NT2/D1 (cell line): ENCODE data around the gene FLRT1.
A peak's percentile ranks its signal among the peaks of the same experiment; 100 is the strongest.

ENCODE experiments used
- DNase-seq: peaks from one replicate; pipeline ENCODE4 v3.0.0-alpha.2; 2011; ENCODE audit warnings: low read depth, low spot score
- H3K27me3 ChIP-seq: 2 replicates; pipeline ENCODE4 v1.6.0; 2011; ENCODE audit warnings: mild to moderate bottlenecking; ENCODE audit not compliant: insufficient read length, insufficient read depth
- H3K36me3 ChIP-seq: 2 replicates; pipeline ENCODE4 v1.6.1; 2011; ENCODE audit warnings: mild to moderate bottlenecking, low read length, mixed read lengths; ENCODE audit not compliant: insufficient read depth, insufficient read length
- H3K4me1 ChIP-seq: 2 replicates; pipeline ENCODE4 v1.5.1; 2011; ENCODE audit not compliant: insufficient read depth, insufficient read length
- H3K4me3 ChIP-seq: 2 replicates; pipeline ENCODE4 v1.5.1; 2011; ENCODE audit warnings: low read depth; ENCODE audit not compliant: insufficient read length
- H3K9ac ChIP-seq: 2 replicates; pipeline ENCODE4 v1.6.0; 2011; ENCODE audit warnings: low read depth; ENCODE audit not compliant: insufficient read length
- H3K9me3 ChIP-seq: 2 replicates; pipeline ENCODE4 v1.5.1; 2011; ENCODE audit warnings: mild to moderate bottlenecking, low read length; ENCODE audit not compliant: insufficient read depth
- SUZ12 ChIP-seq: IDR thresholded peaks from 2 replicates; pipeline ENCODE4 v1.6.1; 2011; ENCODE audit not compliant: insufficient read length, insufficient read depth; ENCODE audit errors: extremely low read depth
- YY1 ChIP-seq: IDR thresholded peaks from 2 replicates; pipeline ENCODE4 v1.6.1; 2011; ENCODE audit not compliant: insufficient read length, insufficient read depth
- ZNF274 ChIP-seq: IDR thresholded peaks from 2 replicates; pipeline ENCODE4 v1.6.1; 2011; ENCODE audit warnings: mild to moderate bottlenecking, low read depth, low read length

Gene FLRT1

DNA sequence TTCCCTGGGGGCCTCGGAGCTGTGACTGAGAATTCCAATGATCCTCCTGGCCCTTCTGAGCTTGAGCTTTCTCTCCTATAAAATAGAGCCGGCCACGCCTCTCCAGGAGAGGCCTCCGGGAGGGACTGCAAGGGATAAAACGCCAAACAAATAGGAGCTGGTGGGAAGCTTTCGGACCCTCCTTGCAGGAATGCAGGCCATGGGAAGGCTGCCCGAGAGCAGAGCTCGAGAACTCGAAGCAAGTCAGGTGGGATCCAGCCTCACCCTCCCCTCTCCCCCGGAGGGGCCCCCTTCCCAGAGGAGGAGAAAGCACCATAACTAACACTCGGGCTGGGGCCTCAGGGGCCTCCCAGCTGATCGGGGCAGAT, 34.6 kb downstream of the FLRT1 start:
- no peak overlapping the region for H3K4me3 ChIP-seq
- peaks cover 50% of the 10 kb centered on the region for H3K27me3 ChIP-seq
- H3K9me3 ChIP-seq = no peaks in the 10 kb centered on the region
- peaks cover 35% of the 10 kb centered on the region for H3K4me1 ChIP-seq
- no peak overlapping the region for H3K9ac ChIP-seq
- DNase-seq = peak; percentile 43
- H3K36me3 ChIP-seq = no peaks in the 10 kb centered on the region
- TF ChIP-seq SUZ12 (no peak), YY1 (no peak), ZNF274 (no peak)

GRCh38 chr11:64071849-64072248, 36.1 kb downstream of the FLRT1 start:
- Histone ChIP-seq H3K4me1 (peaks cover 31% of the 10 kb centered on the region), H3K9me3 (no peaks in the 10 kb centered on the region), H3K9ac (peak overlapping the region; percentile 52), H3K36me3 (no peaks in the 10 kb centered on the region), H3K27me3 (peaks cover 63% of the 10 kb centered on the region), H3K4me3 (no peak overlapping the region)
- TF ChIP-seq SUZ12 (no peak), ZNF274 (no peak), YY1 (no peak)
- DNase-seq = no peak

GRCh38 chr11:64072403-64072802, 36.7 kb downstream of the FLRT1 start:
- H3K9me3 ChIP-seq = no peaks in the 10 kb centered on the region
- DNase-seq = no peak
- peaks cover 28% of the 10 kb centered on the region for H3K4me1 ChIP-seq
- no peak overlapping the region for H3K9ac ChIP-seq
- TF ChIP-seq ZNF274 = no peak
- no peak for TF ChIP-seq YY1
- TF ChIP-seq SUZ12 = no peak
- no peaks in the 10 kb centered on the region for H3K36me3 ChIP-seq
- peaks cover 63% of the 10 kb centered on the region for H3K27me3 ChIP-seq
- H3K4me3 ChIP-seq = no peak overlapping the region

- TF ChIP-seq ZNF274 = no peak
- TF ChIP-seq YY1 = no peak
- TF ChIP-seq SUZ12 = no peak
- Histone ChIP-seq H3K9me3 (no peaks in the 10 kb centered on the region), H3K36me3 (no peaks in the 10 kb centered on the region), H3K9ac (no peak overlapping the region), H3K4me3 (no peak overlapping the region), H3K27me3 (peaks cover 67% of the 10 kb centered on the region), H3K4me1 (peaks cover 25% of the 10 kb centered on the region)
- no peak for DNase-seq
Observed at GRCh38 chr11:64072871-64073270, 37.1 kb downstream of the FLRT1 start.

GRCh38 chr11:64073542-64073941, 37.8 kb downstream of the FLRT1 start:
- Histone ChIP-seq H3K9me3 (no peaks in the 10 kb centered on the region), H3K4me1 (peaks cover 25% of the 10 kb centered on the region), H3K27me3 (peaks cover 72% of the 10 kb centered on the region), H3K4me3 (no peak overlapping the region), H3K9ac (no peak overlapping the region), H3K36me3 (no peaks in the 10 kb centered on the region)
- DNase-seq = no peak
- TF ChIP-seq SUZ12 (no peak), YY1 (no peak), ZNF274 (no peak)

DNA sequence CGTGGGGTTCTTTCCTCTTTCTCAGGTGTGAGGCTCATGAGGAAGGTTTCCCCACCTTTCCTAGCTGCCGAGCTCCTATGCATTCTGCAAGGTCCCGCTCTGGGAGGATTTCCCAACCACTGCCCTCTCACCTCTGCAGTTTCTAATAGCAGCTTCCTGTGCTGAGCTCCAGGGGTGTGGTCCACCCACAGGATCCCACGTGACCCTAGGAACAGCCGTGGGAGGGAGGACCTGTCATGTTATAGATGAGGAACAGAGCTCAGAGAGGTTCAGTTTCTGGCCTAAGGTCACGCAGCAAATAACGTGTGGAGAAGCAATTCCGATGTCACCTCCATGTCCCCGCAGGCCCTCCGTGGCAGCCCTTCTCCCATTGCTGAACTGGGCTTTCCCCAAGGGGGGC, 38.5 kb downstream of the FLRT1 start:
- Histone ChIP-seq H3K9me3 (no peaks in the 10 kb centered on the region), H3K27me3 (peaks cover 79% of the 10 kb centered on the region), H3K36me3 (no peaks in the 10 kb centered on the region), H3K9ac (peak overlapping the region; percentile 5), H3K4me1 (peaks cover 21% of the 10 kb centered on the region), H3K4me3 (no peak overlapping the region)
- DNase-seq = no peak
- TF ChIP-seq ZNF274 (no peak), YY1 (no peak), SUZ12 (no peak)

DNA sequence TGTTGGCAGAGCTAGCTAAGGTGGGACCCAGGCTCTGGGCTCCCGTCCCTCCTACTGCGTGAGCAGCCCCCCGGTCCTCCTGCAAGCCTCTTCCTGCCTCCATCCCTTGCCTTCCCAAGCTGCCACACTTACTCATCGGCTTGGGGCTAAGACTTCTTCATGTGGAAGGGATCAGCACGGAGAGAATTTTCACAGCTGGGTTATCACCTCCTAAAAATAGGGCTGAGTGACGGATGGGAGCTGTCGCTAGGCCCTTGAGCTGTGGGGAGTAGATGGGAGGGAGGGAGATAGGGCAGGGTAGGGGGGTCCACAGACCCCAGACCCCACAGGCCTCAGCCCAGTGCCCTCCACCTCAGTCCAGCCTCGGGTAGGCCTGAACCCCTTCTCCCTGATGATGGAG, 41.0 kb downstream of the FLRT1 start:
- Histone ChIP-seq H3K36me3 (no peaks in the 10 kb centered on the region), H3K9ac (no peak overlapping the region), H3K4me1 (peaks cover 11% of the 10 kb centered on the region), H3K9me3 (no peaks in the 10 kb centered on the region), H3K4me3 (no peak overlapping the region), H3K27me3 (peaks cover 88% of the 10 kb centered on the region)
- no peak for TF ChIP-seq ZNF274
- DNase-seq = no peak

GRCh38 chr11:64077607-64078006, 41.9 kb downstream of the FLRT1 start:
- Histone ChIP-seq H3K9me3 (no peaks in the 10 kb centered on the region), H3K36me3 (no peaks in the 10 kb centered on the region), H3K9ac (no peak overlapping the region), H3K27me3 (peaks cover 84% of the 10 kb centered on the region), H3K4me3 (no peak overlapping the region), H3K4me1 (peaks cover 11% of the 10 kb centered on the region)
- DNase-seq = no peak
- TF ChIP-seq ZNF274 (no peak), YY1 (no peak), SUZ12 (no peak)
